Activated naive CD4-positive, alpha-beta T cell treated with Interleukin-2 at 50 U/mL for 16 hours (primary cell): Measurements from ENCODE around the gene KCNA2.

Experiments
- DNase-seq: peaks from one replicate; pipeline ENCODE4 v3.0.0-alpha.2; 2020

The KCNA2 gene

GRCh38 chr1:110628323-110629105, 22.4 kb upstream of the KCNA2 start:
- no peak for DNase-seq

GRCh38 chr1:110627764-110628163, 21.6 kb upstream of the KCNA2 start:
- DNase-seq: no peak

GRCh38 chr1:110626889-110627288, 20.7 kb upstream of the KCNA2 start:
- no peak for DNase-seq

GRCh38 chr1:110620686-110621085, 14.5 kb upstream of the KCNA2 start:
- no peak for DNase-seq

- no peak for DNase-seq
Measured at GRCh38 chr1:110620250-110620615, 14.1 kb upstream of the KCNA2 start.

- DNase-seq: peak; percentile 88
Measured at GRCh38 chr1:110619412-110620249, 13.5 kb upstream of the KCNA2 start.

- DNase-seq: no peak
Measured at GRCh38 chr1:110618668-110619067, 12.5 kb upstream of the KCNA2 start.

GRCh38 chr1:110617589-110617988, 11.4 kb upstream of the KCNA2 start:
- no peak for DNase-seq

GRCh38 chr1:110617116-110617515, 11.0 kb upstream of the KCNA2 start:
- no peak for DNase-seq

- no peak for DNase-seq
Measured at GRCh38 chr1:110616587-110616986, 10.4 kb upstream of the KCNA2 start.

- peak; percentile 55 for DNase-seq
Measured at GRCh38 chr1:110615548-110616130, 9.5 kb upstream of the KCNA2 start.

GRCh38 chr1:110612060-110612745, 6.0 kb upstream of the KCNA2 start:
- DNase-seq: no peak

GRCh38 chr1:110610696-110611286, 4.6 kb upstream of the KCNA2 start:
- DNase-seq: no peak

- DNase-seq: no peak
Measured at GRCh38 chr1:110610084-110610483, 3.9 kb upstream of the KCNA2 start.

- DNase-seq: no peak
Measured at GRCh38 chr1:110608247-110608646, 2.1 kb upstream of the KCNA2 start.

GRCh38 chr1:110607536-110608230, 1.5 kb upstream of the KCNA2 start:
- peak; percentile 4 for DNase-seq

- peak; percentile 15 for DNase-seq
Measured at GRCh38 chr1:110606657-110607535, 738 bp upstream of the KCNA2 start.

- no peak for DNase-seq
Measured at GRCh38 chr1:110605446-110605845, 712 bp downstream of the KCNA2 start.

- no peak for DNase-seq
Measured at GRCh38 chr1:110604586-110605148, 1.5 kb downstream of the KCNA2 start.

- DNase-seq: no peak
Measured at GRCh38 chr1:110603058-110603457, 3.1 kb downstream of the KCNA2 start.

- no peak for DNase-seq
Measured at GRCh38 chr1:110602466-110602865, 3.7 kb downstream of the KCNA2 start.
